Peyer's patch (tissue), 4 donors: ENCODE data around the gene URGCP. TPM values are rescaled to one million over a fixed set of nuclear protein-coding genes. Genes with fewer than 3 reads are reported as not detected.

Experiments
- DNase-seq, 3 donors: peaks; one replicate each; pipeline ENCODE4 v3.0.0-alpha.2; 2017 to 2019
- H3K27ac ChIP-seq, 4 donors: fragments of 200-600 bp; sonication (generic); one replicate each; pipeline ENCODE4 v1.5.1; 2016 to 2019
- H3K27me3 ChIP-seq, 2 donors: fragments of 200-600 bp; sonication (generic); one replicate each; pipeline ENCODE4 v1.5.1; 2019
- H3K36me3 ChIP-seq, 3 donors: fragments of 200-600 bp; sonication (generic); one replicate each; pipeline ENCODE4 v1.5.1; 2016 to 2019
- H3K4me1 ChIP-seq, 4 donors: fragments of 200-600 bp; sonication (generic); one replicate each; pipeline ENCODE4 v1.5.1; 2016 to 2019
- H3K4me3 ChIP-seq, 4 donors: fragments of 200-600 bp; sonication (generic); 1 replicate in 3 of 4; 2 replicates in 1 of 4; pipeline ENCODE4 v1.5.1; 2016 to 2019; ENCODE audit warnings: mild to moderate bottlenecking in 1 of 4
- H3K9me3 ChIP-seq, 4 donors: fragments of 200-600 bp; sonication (generic); one replicate each; pipeline ENCODE4 v1.5.1; 2016 to 2019; ENCODE audit warnings: mild to moderate bottlenecking in 1 of 4
- CTCF ChIP-seq, 6 experiments: fragments of 450-650 bp in 4 of 6; fragments of 200-600 bp in 2 of 6; sonication (generic) in 1 of 6; IDR thresholded peaks; one replicate each; pipeline ENCODE4 v1.5.1; 2017 to 2019; ENCODE audit warnings: antibody characterized with exemption in 6 of 6, mild to moderate bottlenecking in 3 of 6, moderate library complexity in 1 of 6
- POLR2A ChIP-seq, 2 donors: fragments of 450-650 bp; IDR thresholded peaks; one replicate each; pipeline ENCODE4 v1.5.1; 2017; ENCODE audit warnings: antibody characterized with exemption in 2 of 2, mild to moderate bottlenecking in 2 of 2, moderate library complexity in 2 of 2
- total RNA-seq, 4 donors: library from RNA; depleted of rRNA; stranded (reverse); fragments of >200 nt; gene quantifications; one replicate each; pipeline ENCODE4 v1.1.0, GENCODE V29; 2016

URGCP gene
- total RNA-seq, 4 donors from 2014 or later: 43.7 to 91.0 (median 80.3) TPM

DNA sequence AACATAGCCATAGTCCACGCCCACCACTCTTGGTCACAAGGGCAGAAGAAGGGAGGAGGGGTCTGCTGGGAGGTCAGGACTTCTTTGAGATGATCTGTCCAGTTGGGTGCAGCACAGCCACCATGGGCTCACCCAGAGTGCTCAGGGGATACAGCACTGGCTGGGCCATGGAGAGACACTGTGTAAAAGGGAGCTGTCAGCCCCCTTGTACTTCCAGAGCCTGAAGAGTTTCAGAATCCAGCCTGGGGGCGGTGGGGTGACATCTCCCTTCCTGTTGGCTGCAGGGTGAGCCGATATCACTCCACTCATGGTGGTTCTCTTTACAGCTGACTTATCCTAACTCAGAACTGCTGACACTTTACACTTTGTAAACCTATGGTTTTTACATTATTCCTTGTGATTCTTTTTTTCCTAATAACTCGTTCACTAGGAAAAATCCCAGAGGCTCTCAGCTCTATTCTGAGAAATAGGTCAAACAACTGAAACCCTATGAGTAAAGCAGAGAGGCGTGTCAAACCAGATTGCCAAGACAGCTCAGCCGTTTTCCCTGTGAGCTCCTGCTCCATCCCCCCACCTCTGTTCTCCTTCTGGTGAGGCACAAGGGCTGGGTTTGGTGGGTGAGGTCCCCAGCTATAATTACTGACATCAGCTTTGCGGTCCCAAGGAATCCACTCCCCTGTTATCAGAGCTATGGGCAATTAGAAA, 33.8 kb downstream of the URGCP start:
- TF ChIP-seq CTCF (IDR thresholded peaks at IDR 0.05) (no peak), POLR2A (IDR thresholded peaks at IDR 0.05) (no peak)
- H3K4me3 ChIP-seq: no peak overlapping the region
- peaks cover 0 to 27% (median 0%) of the 10 kb centered on the region in 3 donors for H3K36me3 ChIP-seq
- peaks cover 0 to 38% (median 6%) of the 10 kb centered on the region in 4 donors for H3K4me1 ChIP-seq
- H3K27me3 ChIP-seq: no peaks in the 10 kb centered on the region
- no peaks in the 10 kb centered on the region for H3K9me3 ChIP-seq
- peak overlapping the region in 3 of 4 donors; percentile 59 to 89 (median 87) for H3K27ac ChIP-seq
- peak in 2 of 3 donors; percentile 63 to 77 for DNase-seq

DNA sequence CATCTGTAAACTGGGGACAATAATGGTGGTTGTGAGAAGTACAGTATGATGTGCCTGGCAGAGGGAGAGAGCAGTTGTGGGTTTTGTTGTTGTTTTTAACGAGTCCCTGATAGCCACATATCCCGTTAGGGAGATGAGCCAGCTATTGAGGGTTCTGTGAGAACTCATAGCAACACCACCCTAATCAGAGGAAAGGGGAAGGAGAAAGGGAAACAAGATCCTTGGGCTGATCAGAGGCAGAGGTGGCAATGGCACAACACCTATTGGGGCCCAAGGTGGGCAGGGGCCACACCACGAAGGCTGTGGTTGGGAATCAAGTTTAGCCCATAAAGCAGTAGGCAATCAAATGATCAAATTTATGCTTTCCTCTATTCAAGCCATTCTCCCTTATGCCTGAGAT, 35.3 kb downstream of the URGCP start:
- Histone ChIP-seq H3K27me3 (no peaks in the 10 kb centered on the region), H3K4me3 (no peak overlapping the region), H3K9me3 (no peaks in the 10 kb centered on the region), H3K36me3 (peaks cover 0 to 21% (median 0%) of the 10 kb centered on the region in 3 donors), H3K4me1 (peaks cover 0 to 38% (median 6%) of the 10 kb centered on the region in 4 donors), H3K27ac (no peak overlapping the region)
- no peak for DNase-seq
- TF ChIP-seq CTCF (IDR thresholded peaks at IDR 0.05) (no peak), POLR2A (IDR thresholded peaks at IDR 0.05) (no peak)

GRCh38 chr7:43870316-43870715, 36.1 kb downstream of the URGCP start:
- H3K27me3 ChIP-seq: no peaks in the 10 kb centered on the region
- no peaks in the 10 kb centered on the region for H3K9me3 ChIP-seq
- TF ChIP-seq CTCF (IDR thresholded peaks at IDR 0.05): no peak
- no peak for TF ChIP-seq POLR2A (IDR thresholded peaks at IDR 0.05)
- H3K4me3 ChIP-seq: no peak overlapping the region
- peaks cover 0 to 38% (median 6%) of the 10 kb centered on the region in 4 donors for H3K4me1 ChIP-seq
- H3K27ac ChIP-seq: peak overlapping the region in 3 of 4 donors; percentile 77 to 87 (median 84)
- no peak for DNase-seq
- peaks cover 0 to 21% (median 0%) of the 10 kb centered on the region in 3 donors for H3K36me3 ChIP-seq

GRCh38 chr7:43869867-43870240, 36.5 kb downstream of the URGCP start:
- Histone ChIP-seq H3K27ac (peak overlapping the region; percentile 77 to 87 (median 82)), H3K27me3 (no peaks in the 10 kb centered on the region), H3K4me3 (peak overlapping the region; percentile 79 to 95 (median 88)), H3K4me1 (peaks cover 0 to 38% (median 6%) of the 10 kb centered on the region in 4 donors), H3K9me3 (no peaks in the 10 kb centered on the region), H3K36me3 (peaks cover 0 to 16% (median 0%) of the 10 kb centered on the region in 3 donors)
- TF ChIP-seq POLR2A (IDR thresholded peaks at IDR 0.05): no peak
- no peak for TF ChIP-seq CTCF (IDR thresholded peaks at IDR 0.05)
- DNase-seq: peak in 1 of 3 donors; percentile 32

DNA sequence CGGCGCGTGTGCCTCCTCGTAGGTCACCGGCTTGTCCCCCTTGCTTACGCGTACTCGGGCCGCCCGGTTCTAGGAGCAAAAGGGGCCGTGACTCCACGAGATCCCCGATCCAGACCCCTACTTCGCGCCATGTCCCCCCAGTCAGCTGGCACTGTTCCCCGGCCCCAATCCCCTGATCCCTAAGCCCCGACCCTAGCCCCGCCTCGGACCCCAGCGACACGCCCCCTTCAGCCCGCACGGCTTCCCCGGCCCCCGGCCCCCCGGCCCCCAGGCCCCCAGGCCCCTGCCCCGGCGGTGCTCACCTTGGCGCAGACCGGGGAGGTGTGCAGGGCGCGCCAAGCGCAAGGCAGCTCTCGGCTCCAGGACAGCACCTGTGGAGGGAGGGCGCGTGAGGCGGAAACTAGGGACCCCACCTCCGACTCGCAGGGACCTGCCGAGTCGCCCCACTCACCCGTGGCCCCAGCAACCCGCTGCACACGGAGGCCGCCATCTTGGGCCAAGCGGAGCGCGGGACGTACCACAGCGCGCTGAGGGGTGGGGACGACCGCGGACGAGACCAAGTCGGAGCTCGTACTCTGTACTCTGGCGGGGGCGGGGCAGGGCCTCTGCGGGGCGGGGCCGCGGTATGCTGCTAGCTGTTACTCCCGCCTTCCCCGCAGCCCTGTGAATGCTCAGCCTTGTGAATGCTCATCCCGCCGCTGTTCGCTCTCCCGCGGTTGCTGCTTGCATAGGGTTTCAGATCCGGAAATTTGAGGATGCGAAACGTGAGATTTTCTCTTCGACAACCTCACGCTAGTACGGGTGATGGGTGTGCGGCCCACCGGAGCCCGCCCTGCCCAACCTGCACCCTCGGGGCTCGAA, 37.2 kb downstream of the URGCP start, which contains the start of gene MRPS24:
TSS of gene MRPS24 (minus strand) at position 512 of the 861 bp plus-strand sequence. CDS start at position 490, 22 bp downstream.
- Histone ChIP-seq H3K4me3 (peak within 1 kb of the TSS; percentile 79 to 95 (median 88)), H3K9me3 (no peaks in the 10 kb centered on the region), H3K4me1 (peaks cover 0 to 38% (median 6%) of the 10 kb centered on the region in 4 donors), H3K36me3 (peaks cover 0 to 16% (median 0%) of the 10 kb centered on the region in 3 donors), H3K27ac (peak within 1 kb of the TSS; percentile 77 to 87 (median 82)), H3K27me3 (no peaks in the 10 kb centered on the region)
- TF ChIP-seq CTCF (IDR thresholded peaks at IDR 0.05): no peak
- TF ChIP-seq POLR2A (IDR thresholded peaks at IDR 0.05): peak; percentile 15 to 71
- DNase-seq: peak; percentile 96 to 98 (median 97)
